Measurements from ENCODE around the gene LOX.

The LOX gene

GRCh38 chr5:122050959-122051358 is 27.1 kb downstream of the LOX start:
- DNase-seq: no peak

- DNase-seq: no peak
Observed at GRCh38 chr5:122040636-122041302, 37.3 kb downstream of the LOX start.

GRCh38 chr5:122036326-122036725 is 41.7 kb downstream of the LOX start:
- no peak for DNase-seq

- DNase-seq: no peak
Observed at GRCh38 chr5:122035913-122036312, 42.1 kb downstream of the LOX start.

- no peak for DNase-seq
Observed at GRCh38 chr5:122031836-122032235, 46.2 kb downstream of the LOX start.

GRCh38 chr5:122030251-122030650 is 47.8 kb downstream of the LOX start:
- DNase-seq: no peak

- DNase-seq: no peak
Observed at GRCh38 chr5:122029818-122030217, 48.2 kb downstream of the LOX start.

- DNase-seq: no peak
Observed at GRCh38 chr5:122022966-122023365, 55.1 kb downstream of the LOX start.

GRCh38 chr5:122019919-122020590 is 58.0 kb downstream of the LOX start:
- DNase-seq: no peak

- DNase-seq: no peak
Observed at GRCh38 chr5:122015471-122015870, 62.6 kb downstream of the LOX start.

GRCh38 chr5:122014236-122014935 is 63.7 kb downstream of the LOX start:
- no peak for DNase-seq
